ENCODE data around the gene ITPR2. TPM values are rescaled to one million over a fixed set of nuclear protein-coding genes. Genes with fewer than 3 reads are reported as not detected.

The ITPR2 gene
- total and polyA plus RNA-seq, 2 of the 8 experiments (the other 6 are each of a cell fraction or from before 2014, with no cell fraction given): 4.1 to 48.3 TPM

- no peak for TF ChIP-seq KDM5A (IDR thresholded peaks at IDR 0.05; ENCODE audit: low read length)
- TF ChIP-seq SP2 (IDR thresholded peaks at IDR 0.05; ENCODE audit: low read length): no peak
- TF ChIP-seq CTCF (IDR thresholded peaks at IDR 0.05; ENCODE audit: control extremely low read depth in 1 of 3, insufficient read depth in 1 of 3, low read depth in 1 of 3, low read length in 3 of 3): no peak
These were observed 164.8 kb downstream of the ITPR2 start (continued) for GRCh38 chr12:26668230-26668629.
